Rectal smooth muscle tissue (tissue), 1 donor: ENCODE results near the gene SEC61G.
A peak's percentile ranks its signal among the peaks of the same experiment; 100 is the strongest.

ENCODE experiments used
- H3K27ac ChIP-seq: one replicate; pipeline ENCODE4 v1.7.0; 2013; ENCODE audit warnings: low read depth, low read length, inconsistent platforms
- H3K27me3 ChIP-seq: one replicate; pipeline ENCODE4 v1.7.0; 2013; ENCODE audit warnings: low read length; ENCODE audit not compliant: control insufficient read depth, insufficient read depth
- H3K36me3 ChIP-seq: one replicate; pipeline ENCODE4 v1.7.0; 2013; ENCODE audit warnings: low read length; ENCODE audit not compliant: control insufficient read depth, insufficient read depth
- H3K4me1 ChIP-seq: one replicate; pipeline ENCODE4 v1.7.0; 2013; ENCODE audit warnings: low read length; ENCODE audit not compliant: control insufficient read depth, insufficient read depth
- H3K4me3 ChIP-seq: one replicate; pipeline ENCODE4 v1.7.0; 2013; ENCODE audit warnings: low read length
- H3K9ac ChIP-seq: one replicate; pipeline ENCODE4 v1.7.0; 2013; ENCODE audit warnings: low read length

The SEC61G gene

GRCh38 chr7:54781134-54781920 lies 22.3 kb upstream of the SEC61G start:
- no peak overlapping the region for H3K4me3 ChIP-seq
- H3K27ac ChIP-seq: no peak overlapping the region
- H3K36me3 ChIP-seq: no peaks in the 10 kb centered on the region
- no peaks in the 10 kb centered on the region for H3K27me3 ChIP-seq
- H3K4me1 ChIP-seq: no peaks in the 10 kb centered on the region
- no peak overlapping the region for H3K9ac ChIP-seq

- H3K27ac ChIP-seq: no peak overlapping the region
- no peak overlapping the region for H3K4me3 ChIP-seq
- no peaks in the 10 kb centered on the region for H3K36me3 ChIP-seq
- no peaks in the 10 kb centered on the region for H3K4me1 ChIP-seq
- no peaks in the 10 kb centered on the region for H3K27me3 ChIP-seq
- no peak overlapping the region for H3K9ac ChIP-seq
Observed at GRCh38 chr7:54780490-54780889, 21.5 kb upstream of the SEC61G start.

- Histone ChIP-seq H3K27me3 (no peaks in the 10 kb centered on the region), H3K9ac (no peak overlapping the region), H3K4me1 (no peaks in the 10 kb centered on the region), H3K36me3 (no peaks in the 10 kb centered on the region), H3K27ac (no peak overlapping the region), H3K4me3 (no peak overlapping the region)
Observed at GRCh38 chr7:54778696-54779540, 19.9 kb upstream of the SEC61G start.

GRCh38 chr7:54778166-54778565 lies 19.2 kb upstream of the SEC61G start:
- no peaks in the 10 kb centered on the region for H3K27me3 ChIP-seq

GRCh38 chr7:54774785-54775740 lies 16.1 kb upstream of the SEC61G start:
- no peak overlapping the region for H3K27ac ChIP-seq
- H3K36me3 ChIP-seq: no peaks in the 10 kb centered on the region
- no peaks in the 10 kb centered on the region for H3K4me1 ChIP-seq
- H3K4me3 ChIP-seq: no peak overlapping the region
- no peaks in the 10 kb centered on the region for H3K27me3 ChIP-seq
- no peak overlapping the region for H3K9ac ChIP-seq

More at GRCh38 chr7:54778166-54778565, 19.2 kb upstream of the SEC61G start:
- Histone ChIP-seq H3K9ac (no peak overlapping the region), H3K27ac (no peak overlapping the region), H3K4me1 (no peaks in the 10 kb centered on the region), H3K36me3 (no peaks in the 10 kb centered on the region), H3K4me3 (no peak overlapping the region)

GRCh38 chr7:54773472-54774399 lies 14.7 kb upstream of the SEC61G start:
- Histone ChIP-seq H3K9ac (no peak overlapping the region), H3K27ac (no peak overlapping the region), H3K27me3 (no peaks in the 10 kb centered on the region), H3K4me1 (no peaks in the 10 kb centered on the region), H3K4me3 (peak overlapping the region; percentile 36), H3K36me3 (no peaks in the 10 kb centered on the region)

GRCh38 chr7:54769203-54769602 lies 10.2 kb upstream of the SEC61G start:
- H3K36me3 ChIP-seq: no peaks in the 10 kb centered on the region
- H3K27ac ChIP-seq: no peak overlapping the region
- H3K9ac ChIP-seq: no peak overlapping the region
- H3K27me3 ChIP-seq: no peaks in the 10 kb centered on the region
- H3K4me3 ChIP-seq: no peak overlapping the region
- no peaks in the 10 kb centered on the region for H3K4me1 ChIP-seq

- Histone ChIP-seq H3K4me3 (no peak overlapping the region), H3K27ac (no peak overlapping the region), H3K9ac (no peak overlapping the region), H3K4me1 (no peaks in the 10 kb centered on the region), H3K36me3 (no peaks in the 10 kb centered on the region), H3K27me3 (no peaks in the 10 kb centered on the region)
Observed at GRCh38 chr7:54764861-54765260, 5.8 kb upstream of the SEC61G start.

- peaks cover under 1% of the 10 kb centered on the region for H3K36me3 ChIP-seq
- no peaks in the 10 kb centered on the region for H3K27me3 ChIP-seq
- H3K4me1 ChIP-seq: peaks cover 6% of the 10 kb centered on the region
- no peak overlapping the region for H3K27ac ChIP-seq
- H3K4me3 ChIP-seq: peak overlapping the region; percentile 98
- H3K9ac ChIP-seq: no peak overlapping the region
Observed at GRCh38 chr7:54757711-54758110, 1.3 kb downstream of the SEC61G start.

DNA sequence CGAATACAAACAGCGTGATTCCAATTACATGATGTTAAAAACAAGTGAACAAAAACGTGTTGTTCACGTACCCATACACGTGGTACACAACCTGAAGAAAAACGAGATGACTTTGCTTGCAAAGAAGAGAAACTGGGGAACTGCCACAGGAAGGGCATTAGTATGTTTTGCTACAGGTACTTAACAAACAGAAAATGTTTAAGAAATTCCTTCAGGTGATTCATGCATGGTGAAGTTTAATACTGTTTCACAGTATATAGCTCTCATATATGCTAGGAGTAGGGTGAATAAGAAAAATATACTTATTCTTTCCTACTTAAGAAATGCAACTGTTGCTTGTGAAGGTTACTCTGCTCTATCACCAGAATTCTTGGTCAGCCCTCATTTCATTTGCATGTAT lies 9.8 kb downstream of the SEC61G start:
- no peaks in the 10 kb centered on the region for H3K27me3 ChIP-seq
- H3K9ac ChIP-seq: no peak overlapping the region
- no peaks in the 10 kb centered on the region for H3K4me1 ChIP-seq
- peaks cover 13% of the 10 kb centered on the region for H3K36me3 ChIP-seq
- H3K4me3 ChIP-seq: no peak overlapping the region
- H3K27ac ChIP-seq: no peak overlapping the region

DNA sequence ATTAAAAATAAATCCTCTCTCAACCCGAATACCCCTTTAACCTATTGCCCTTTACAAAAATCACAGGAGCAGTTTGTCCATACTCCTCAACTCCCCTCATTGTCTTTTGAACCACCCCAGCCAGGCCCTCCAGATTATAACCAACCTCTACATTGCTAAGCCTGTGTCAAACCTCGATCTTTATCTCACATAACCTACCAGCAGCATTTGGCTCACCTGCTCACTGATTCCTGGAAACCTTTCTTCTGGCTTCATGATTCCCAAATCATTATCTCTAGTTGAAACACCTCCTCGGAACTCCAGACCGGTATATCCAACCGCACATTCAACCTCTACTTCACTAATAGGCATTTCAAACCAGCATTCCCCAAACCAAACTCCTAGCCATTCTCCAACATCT lies 11.8 kb downstream of the SEC61G start:
- H3K4me1 ChIP-seq: no peaks in the 10 kb centered on the region
- no peak overlapping the region for H3K4me3 ChIP-seq
- H3K36me3 ChIP-seq: peaks cover 10% of the 10 kb centered on the region
- H3K27me3 ChIP-seq: no peaks in the 10 kb centered on the region
- no peak overlapping the region for H3K27ac ChIP-seq
- no peak overlapping the region for H3K9ac ChIP-seq
